Stimulated activated CD4-positive, alpha-beta T cell treated with anti-CD3 and anti-CD28 coated beads, Interleukin-12 subunit alpha, Interleukin-12 subunit beta, amount 100 ng/mL, for 4 hours (primary cell): ENCODE data around the gene ZC2HC1C.

Experiments used
- DNase-seq: peaks from one replicate; pipeline ENCODE4 v3.0.0-alpha.2; 2020

The ZC2HC1C gene

GRCh38 chr14:75096959-75097358 lies 27.5 kb downstream of the ZC2HC1C start:
- no peak for DNase-seq

GRCh38 chr14:75098212-75098611 lies 28.8 kb downstream of the ZC2HC1C start:
- DNase-seq: no peak

- DNase-seq: no peak
Observed at GRCh38 chr14:75098682-75099081, 29.2 kb downstream of the ZC2HC1C start.

- no peak for DNase-seq
Observed at GRCh38 chr14:75101491-75101890, 32.0 kb downstream of the ZC2HC1C start.

GRCh38 chr14:75107186-75107585 lies 37.7 kb downstream of the ZC2HC1C start:
- DNase-seq: no peak

GRCh38 chr14:75109877-75110276 lies 40.4 kb downstream of the ZC2HC1C start:
- DNase-seq: no peak

GRCh38 chr14:75113932-75114539 lies 44.6 kb downstream of the ZC2HC1C start:
- DNase-seq: no peak

GRCh38 chr14:75119056-75119455 lies 49.6 kb downstream of the ZC2HC1C start:
- no peak for DNase-seq

GRCh38 chr14:75120541-75121291 lies 51.3 kb downstream of the ZC2HC1C start:
- DNase-seq: no peak

- no peak for DNase-seq
Observed at GRCh38 chr14:75121552-75121951, 52.1 kb downstream of the ZC2HC1C start.

- peak; percentile 7 for DNase-seq
Observed at GRCh38 chr14:75123991-75124390, 54.5 kb downstream of the ZC2HC1C start.

GRCh38 chr14:75125617-75126016 lies 56.2 kb downstream of the ZC2HC1C start:
- no peak for DNase-seq

GRCh38 chr14:75126121-75126544 lies 56.7 kb downstream of the ZC2HC1C start:
- DNase-seq: no peak

GRCh38 chr14:75126679-75127473 lies 57.4 kb downstream of the ZC2HC1C start, which contains the start of gene NEK9:
NEK9 (minus strand) TSS chr14:75127048; CDS start chr14:75126921, 127 bp downstream.
- DNase-seq: peak; percentile 88

GRCh38 chr14:75127474-75127820 lies 58.0 kb downstream of the ZC2HC1C start:
- DNase-seq: peak; percentile 13

GRCh38 chr14:75127903-75128595 lies 58.6 kb downstream of the ZC2HC1C start:
- DNase-seq: no peak

GRCh38 chr14:75128596-75128990 lies 59.2 kb downstream of the ZC2HC1C start:
- no peak for DNase-seq
